Globus pallidus (tissue), 1 donor: ENCODE measurements around the gene BARX1.
"Not testable (repeated sequence)": the region's sequence is repeated elsewhere in the genome, so short reads cannot be mapped to it uniquely, and the experiment has no call there.

Experiments
- DNase-seq: peaks from one replicate; pipeline ENCODE4 v3.0.0-alpha.2; 2015; ENCODE audit warnings: low spot score

Gene BARX1

GRCh38 chr9:93965830-93966577, 10.8 kb upstream of the BARX1 start:
- DNase-seq = no peak

GRCh38 chr9:93964685-93965084, 9.5 kb upstream of the BARX1 start:
- DNase-seq = no peak

GRCh38 chr9:93963969-93964368, 8.8 kb upstream of the BARX1 start:
- no peak for DNase-seq

- DNase-seq = not testable (repeated sequence)
Observed at GRCh38 chr9:93963489-93963888, 8.3 kb upstream of the BARX1 start.

- DNase-seq = peak; percentile 77
Observed at GRCh38 chr9:93962561-93963440, 7.6 kb upstream of the BARX1 start.

GRCh38 chr9:93962017-93962416, 6.9 kb upstream of the BARX1 start:
- DNase-seq = no peak

GRCh38 chr9:93960971-93961841, 6.1 kb upstream of the BARX1 start:
- no peak for DNase-seq

- no peak for DNase-seq
Observed at GRCh38 chr9:93960221-93960970, 5.2 kb upstream of the BARX1 start.

- no peak for DNase-seq
Observed at GRCh38 chr9:93959739-93960154, 4.6 kb upstream of the BARX1 start.

GRCh38 chr9:93958819-93959682, 3.9 kb upstream of the BARX1 start:
- DNase-seq = no peak

- DNase-seq = no peak
Observed at GRCh38 chr9:93958121-93958818, 3.1 kb upstream of the BARX1 start.

- DNase-seq = no peak
Observed at GRCh38 chr9:93955981-93956784, 1.0 kb upstream of the BARX1 start.

- DNase-seq = no peak
Observed at GRCh38 chr9:93954434-93955061, 607 bp downstream of the BARX1 start.

GRCh38 chr9:93953496-93954433, 1.4 kb downstream of the BARX1 start:
- no peak for DNase-seq

GRCh38 chr9:93952784-93953495, 2.2 kb downstream of the BARX1 start:
- no peak for DNase-seq

GRCh38 chr9:93952119-93952783, 2.9 kb downstream of the BARX1 start:
- DNase-seq = no peak
